Activated CD8-positive, alpha-beta memory T cell treated with anti-CD3 and anti-CD28 coated beads for 24 hours (primary cell): Measurements from ENCODE around the gene ATP6V0D1.

Experiments
- DNase-seq: peaks from one replicate; pipeline ENCODE4 v3.0.0-alpha.2; 2020

ATP6V0D1 gene

DNA sequence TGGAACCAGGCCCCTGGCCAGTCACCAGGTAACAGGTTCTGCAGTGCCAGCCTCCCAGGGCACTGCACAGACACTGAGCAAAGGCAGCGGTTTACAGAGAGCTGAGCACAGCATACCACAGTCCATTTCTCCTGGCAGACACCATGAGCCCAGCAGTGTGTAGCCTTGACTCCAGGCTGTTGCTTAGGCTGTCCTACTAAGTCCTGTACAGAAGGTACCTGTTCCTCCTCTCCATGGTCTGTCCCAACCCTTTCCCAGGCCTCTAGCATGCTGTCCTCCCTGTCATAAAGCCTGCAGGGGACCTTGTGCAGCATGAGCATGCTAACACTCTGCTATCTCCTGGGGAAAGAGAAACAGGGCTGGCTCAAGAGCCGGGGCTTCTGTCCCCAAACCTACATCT lies 20.0 kb downstream of the ATP6V0D1 start:
- no peak for DNase-seq

DNA sequence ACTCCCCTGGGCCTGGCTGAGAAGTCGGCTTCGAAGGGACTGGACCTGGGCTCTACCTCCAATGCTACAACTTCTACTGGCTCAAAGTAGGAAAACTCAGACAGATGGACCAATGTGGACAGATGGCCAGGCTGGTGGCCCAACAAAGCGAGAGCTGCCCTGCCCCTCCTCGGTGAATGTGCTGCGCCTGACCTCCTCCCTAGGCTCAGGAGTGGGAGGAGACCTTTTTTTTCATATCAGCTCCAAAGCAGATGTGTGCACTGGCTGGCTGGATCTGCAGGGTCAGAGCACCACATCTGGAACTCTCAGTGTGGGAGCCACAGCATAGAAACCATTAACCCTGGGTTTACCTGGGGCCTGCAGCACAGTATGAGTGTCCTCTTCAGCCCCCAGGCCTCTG lies 20.8 kb downstream of the ATP6V0D1 start:
- no peak for DNase-seq

DNA sequence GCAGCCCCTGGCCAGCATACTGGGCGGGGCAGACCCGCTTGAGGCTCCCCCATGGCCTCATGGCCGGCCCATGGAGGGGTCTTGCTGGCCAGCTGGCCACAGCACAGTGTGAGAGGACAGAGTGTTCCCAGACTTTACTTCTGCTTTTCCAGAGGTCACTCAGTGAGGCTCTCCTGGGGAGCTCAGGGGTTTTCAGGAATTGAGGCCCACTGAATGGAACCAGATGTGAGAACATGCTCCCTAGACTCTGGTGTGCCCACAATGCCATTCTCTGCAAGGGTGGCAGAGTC lies 21.2 kb downstream of the ATP6V0D1 start:
- no peak for DNase-seq

DNA sequence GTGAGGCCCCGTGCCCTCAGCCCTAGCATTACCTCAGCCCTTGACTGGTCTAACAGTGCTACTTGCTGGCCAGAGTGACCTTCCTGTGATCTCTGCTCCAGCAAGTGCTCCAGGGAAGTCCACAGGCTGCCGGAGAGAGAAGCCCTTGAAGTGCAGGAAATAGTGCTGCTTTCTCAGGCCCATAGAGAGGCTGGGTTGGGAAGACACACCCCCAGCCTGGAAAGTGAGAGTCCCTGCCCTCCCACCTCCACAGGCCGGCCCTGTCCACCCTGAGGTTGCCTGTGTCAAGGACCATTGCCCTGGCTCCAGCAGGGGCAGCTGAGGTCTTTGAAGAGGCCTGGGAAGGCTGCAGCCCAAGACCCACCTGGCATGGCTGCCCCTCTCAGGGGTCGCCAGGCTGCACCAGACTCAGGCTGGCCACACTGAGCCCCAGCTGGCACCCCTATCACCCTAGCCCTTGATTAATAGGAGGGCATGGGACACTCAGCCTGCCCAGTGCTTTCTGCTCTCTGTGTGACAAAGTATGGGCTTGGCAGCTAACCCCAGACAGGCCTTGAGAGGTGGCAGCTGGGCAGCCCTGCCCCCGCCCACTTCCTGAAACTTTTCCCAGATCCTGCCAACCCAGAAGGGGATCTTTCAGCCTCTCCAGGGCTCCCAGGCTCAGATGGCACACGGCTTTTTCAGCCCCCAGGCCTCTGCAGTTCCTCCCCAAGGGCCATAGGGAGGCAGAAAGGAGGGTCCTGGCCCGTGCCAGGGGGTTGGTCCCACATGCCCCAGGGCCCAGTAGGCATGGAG lies 21.7 kb downstream of the ATP6V0D1 start:
- DNase-seq = no peak

DNA sequence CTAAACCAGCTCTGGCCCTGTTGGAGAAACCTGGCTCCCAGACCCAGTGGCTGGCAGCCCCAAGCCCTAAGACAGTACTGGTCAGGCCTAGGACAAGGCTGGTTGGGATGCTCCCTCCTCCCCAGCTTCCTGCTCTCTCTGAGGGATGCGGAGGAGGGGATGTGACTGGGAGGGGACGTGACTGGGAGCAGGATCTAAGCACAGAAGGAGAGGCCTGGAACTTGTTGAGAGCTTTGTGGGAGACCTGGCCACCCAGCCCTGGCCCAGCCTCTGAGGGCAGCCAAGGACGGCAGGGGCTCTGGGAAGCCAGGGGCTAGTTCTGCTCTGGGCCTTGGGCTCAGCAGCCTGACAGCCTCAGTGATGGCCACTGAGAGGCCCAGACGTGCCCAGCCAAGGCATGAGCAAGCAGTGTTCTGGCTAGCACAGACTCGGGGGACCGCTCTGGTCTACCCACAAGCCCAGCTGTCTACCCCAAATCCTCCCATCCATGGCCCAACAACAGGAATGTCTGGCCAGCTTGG lies 22.8 kb downstream of the ATP6V0D1 start:
- no peak for DNase-seq

DNA sequence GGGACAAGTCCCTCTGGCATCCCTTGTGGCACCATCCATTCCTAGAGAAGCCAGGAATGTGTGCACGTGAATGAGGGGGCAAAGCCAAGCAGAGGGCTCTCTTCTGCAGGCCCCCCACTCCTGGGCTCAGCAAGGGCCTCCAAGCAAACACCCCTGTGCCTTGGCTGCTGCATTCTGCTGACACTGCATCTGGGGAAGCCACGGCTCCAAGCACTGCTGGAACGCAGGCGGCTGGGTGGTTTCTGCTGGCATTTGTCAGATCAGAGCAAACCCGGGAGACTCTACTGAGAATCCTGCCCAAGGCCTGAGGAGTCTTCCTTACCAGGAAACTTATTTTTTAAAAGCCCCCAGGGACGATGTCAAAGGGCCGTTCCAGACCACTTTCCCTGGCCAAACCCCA lies 23.3 kb downstream of the ATP6V0D1 start:
- no peak for DNase-seq

DNA sequence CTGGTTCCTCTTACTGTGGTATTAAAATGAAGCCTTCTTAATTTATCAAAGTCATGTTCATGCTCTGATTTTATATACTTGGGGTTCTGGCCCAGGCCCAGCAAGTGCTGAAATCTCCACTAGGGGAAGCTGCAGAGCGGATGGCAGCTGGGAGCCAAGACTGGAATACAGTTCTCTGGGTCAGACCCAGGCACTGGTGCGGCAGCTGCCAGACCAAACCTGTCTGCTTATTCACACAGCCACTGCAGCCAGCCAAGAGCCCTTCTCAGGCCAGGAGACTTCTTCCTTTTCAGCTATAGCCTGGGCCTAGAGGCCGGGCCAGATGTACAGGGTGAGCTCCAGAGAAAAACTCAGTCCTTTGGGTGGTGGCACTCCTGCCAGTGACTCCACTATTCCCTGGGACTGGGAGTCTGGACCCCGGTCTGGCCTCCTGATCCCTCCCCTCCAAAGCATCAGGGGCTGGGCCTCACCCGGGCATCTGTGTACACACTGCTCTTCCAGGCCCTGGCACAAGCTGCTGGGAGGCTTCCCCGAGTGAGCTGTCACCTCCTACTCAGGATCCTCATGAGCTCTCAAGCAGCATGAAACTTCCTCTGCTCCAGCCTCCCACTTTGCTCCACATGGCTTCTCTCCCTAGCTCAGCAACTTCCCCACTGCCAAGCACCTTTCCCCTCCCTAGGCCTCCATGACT lies 24.4 kb downstream of the ATP6V0D1 start:
- no peak for DNase-seq

DNA sequence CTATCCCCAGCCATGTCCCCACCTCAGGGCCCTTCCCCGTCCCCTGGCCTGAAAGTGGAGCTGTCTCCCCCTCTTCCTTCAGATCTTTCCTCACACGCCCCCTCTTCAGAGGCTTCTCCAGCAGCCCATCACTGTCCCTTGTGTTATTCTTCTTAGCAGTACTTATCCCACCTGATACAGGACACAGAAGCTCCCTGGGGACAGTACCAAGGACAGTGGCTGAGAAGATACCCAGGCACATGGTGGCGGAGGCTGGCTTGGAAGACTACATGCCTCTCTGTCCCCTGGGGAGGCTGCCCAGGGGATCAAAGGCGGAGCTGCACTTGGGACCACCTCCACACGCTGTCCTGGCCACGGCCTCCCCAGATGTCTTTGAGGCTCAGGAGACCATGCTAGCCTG lies 26.1 kb downstream of the ATP6V0D1 start:
- no peak for DNase-seq

DNA sequence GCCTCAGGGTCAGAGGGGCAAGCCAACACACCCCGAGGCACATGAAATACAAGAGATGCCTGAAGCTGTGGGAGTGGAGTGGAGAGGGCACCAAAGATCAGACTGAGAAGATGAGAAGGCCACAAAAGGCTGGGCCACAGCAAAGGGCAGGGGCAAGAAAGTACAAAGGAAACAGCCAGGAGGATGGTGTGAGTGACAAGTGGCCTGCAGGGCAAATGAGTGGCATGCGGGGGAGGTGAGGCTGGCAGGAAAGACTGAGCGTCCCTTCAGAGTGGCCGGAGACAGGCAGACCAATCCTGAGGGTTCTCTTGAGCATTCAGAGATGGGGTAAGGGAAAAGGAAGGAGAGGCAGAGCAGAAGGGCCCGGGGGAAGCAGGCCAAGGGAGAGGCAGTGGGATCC lies 26.9 kb downstream of the ATP6V0D1 start:
- no peak for DNase-seq

DNA sequence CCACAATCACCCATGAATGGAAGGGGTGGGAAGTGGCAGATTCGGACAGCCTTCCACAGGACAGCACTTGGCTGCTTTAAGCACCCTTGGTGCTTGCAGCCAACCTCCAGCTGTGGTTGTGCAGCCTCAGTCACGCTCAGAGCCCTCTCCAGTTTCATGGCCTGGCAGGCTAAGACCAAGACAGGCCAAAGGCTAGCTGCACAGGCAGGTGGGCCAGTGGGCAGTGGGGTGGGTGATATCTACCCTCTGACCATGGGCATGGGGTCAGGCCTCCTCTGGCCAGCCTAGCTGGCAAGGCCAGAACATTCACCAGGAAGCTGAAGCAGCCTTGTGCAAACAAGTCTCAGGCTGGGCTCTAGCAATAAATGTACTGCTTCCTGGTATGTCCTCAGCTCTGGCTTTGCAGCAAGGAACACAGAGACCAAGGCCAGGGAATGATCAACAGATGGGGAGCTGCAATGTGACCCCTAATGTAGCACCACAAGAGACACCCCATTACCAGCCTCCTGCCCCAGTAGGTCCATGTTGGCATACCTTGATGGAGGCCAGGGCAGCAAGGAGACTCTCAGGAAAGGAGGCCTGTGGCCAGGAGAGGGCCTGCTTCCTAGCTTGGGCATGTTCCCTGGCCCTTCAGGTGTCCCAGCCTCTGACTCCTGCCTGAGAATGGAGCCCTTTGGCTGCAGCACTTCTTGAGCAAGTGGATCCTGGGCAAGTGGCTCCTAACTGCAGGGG lies 29.1 kb downstream of the ATP6V0D1 start:
- no peak for DNase-seq

DNA sequence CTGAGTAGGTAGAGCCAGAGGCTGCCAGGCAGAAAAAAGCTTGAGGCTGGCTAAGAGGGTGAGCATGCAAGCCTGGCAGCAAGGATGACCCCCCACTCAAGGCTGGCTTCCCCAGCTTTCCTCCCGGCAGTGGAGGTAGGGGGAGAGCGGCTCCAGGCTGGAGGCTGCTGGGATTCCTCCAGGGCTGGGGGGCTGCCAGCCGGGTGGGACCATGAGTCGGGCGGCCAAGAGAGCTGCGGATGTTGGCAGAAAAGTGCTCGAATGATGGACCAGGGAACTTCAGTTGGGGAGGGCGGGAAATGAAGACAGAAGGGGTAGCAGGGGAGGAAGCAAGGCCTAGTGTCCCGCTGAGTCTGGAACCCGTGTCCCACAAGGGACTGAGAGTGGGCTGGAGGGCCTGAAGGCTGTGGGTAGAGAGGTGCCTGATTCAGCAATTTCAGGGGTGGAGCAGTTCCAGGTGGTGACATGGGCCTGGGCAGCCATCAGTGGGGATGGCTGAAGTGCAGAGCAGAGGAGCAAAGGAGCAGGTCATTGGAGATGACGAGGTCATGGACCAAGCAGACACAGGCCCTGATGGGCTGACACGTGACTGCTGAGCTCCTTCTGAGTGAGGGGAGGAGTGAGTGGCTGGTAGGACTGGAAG lies 29.8 kb downstream of the ATP6V0D1 start:
- DNase-seq = no peak

DNA sequence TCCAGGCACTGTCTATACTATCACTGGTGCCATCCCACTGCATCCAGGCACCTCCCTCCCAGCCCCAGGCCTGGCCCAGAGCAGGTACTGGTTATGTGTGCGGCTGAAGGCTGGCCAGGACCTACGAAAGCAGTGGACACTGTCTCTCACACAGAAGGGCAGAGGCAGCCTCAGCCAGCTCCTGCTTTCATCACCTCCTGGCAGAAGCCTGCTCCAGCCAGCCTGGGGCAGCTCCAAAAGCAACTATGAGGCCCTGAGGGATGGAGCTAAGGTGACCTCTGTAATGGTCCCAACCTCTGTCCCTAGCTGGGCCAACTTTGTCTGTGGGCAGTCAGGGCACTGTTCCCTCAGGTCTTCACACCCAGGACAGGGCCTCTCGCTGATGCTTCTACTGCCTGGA lies 31.2 kb downstream of the ATP6V0D1 start:
- DNase-seq = no peak

DNA sequence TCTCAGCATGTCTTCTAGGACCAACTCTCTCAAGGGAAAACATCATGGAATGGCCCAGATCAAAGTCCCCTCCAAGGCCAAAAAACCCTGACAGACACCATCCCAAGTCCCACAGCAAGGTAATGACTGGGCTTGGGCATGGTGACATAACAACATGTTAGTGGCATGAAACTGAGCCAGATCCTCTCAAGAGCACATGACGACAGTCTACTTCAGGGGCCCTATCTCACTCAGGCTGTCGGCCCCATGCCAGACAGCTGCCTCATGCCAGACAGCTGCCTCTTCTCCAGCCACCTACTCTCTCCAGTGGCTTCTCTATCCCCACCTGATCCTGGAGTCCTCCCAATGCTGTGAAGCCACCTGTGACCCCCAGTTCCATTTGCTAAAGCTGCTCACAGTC lies 31.6 kb downstream of the ATP6V0D1 start:
- no peak for DNase-seq

DNA sequence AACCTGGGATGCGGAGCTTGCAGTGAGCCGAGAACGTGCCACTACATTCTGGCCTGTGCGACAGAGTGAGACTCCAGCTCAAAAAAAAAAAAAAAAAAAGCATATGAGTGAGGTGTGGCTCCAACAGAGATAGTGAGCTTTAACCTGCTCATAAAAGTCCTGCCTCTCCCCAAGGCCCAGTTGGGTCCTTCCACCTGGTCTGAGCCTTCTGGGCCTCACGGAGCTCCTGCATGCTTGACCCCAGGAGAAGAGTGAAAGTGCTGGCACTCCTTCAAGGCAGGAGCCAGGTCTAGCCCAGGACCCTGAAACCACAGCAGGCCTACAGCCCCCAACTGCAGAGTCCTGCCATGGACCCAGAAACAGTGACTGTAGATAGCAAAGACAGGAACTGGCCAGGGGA lies 32.4 kb downstream of the ATP6V0D1 start:
- no peak for DNase-seq

DNA sequence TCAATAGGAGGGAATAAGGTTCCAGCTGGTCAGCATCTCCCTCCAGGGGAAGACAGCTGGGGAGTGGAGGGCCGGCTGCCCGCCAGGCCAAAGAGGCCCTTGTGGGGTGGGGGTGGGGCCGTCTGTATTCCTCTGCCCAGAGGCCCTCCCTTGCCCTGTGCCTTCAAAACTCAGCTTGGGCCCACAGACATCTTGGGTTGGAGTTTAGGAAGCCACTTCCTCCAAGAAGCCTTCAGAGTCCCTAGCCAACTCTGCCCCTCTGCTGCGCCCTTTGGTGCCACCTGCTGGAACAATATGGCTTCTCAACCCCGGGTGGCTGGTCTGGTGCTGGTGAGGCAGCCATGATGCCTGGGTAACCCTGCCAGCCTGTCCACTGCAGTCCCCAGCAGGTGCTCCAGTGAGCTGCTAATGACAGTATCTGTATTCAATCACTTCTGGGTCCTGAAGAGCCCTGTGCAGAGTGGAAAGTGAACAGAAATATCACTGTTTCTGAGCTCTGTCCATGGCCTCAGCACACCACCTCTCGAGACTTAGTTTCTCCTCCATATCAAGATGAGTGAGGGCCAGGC lies 33.4 kb downstream of the ATP6V0D1 start:
- DNase-seq = peak; percentile 87

DNA sequence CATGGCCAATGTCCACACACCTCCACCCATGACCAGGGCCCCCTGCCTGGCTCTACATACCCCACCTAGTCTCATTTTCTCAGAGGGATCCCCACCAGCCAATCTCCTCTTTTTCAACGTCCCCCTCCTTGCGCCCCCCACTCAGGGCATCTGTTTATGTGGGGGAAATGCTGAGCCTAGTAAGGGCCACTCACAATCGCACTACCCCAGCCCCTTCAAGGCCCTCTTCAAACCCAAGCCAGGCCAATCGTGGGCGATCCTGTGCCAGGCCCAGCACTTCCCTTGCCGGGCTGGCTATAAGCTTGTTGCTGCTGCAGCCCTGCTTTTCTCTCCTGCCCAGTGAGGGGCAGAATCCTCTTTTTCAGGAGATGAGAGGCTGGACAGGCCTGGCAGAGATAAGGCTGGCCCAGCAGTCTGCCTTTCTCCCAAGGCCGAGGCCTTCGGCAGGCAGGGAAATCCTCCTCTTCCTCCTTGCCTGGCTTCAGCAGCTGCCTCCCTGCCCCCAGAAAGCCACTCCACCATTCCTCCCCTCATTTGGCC lies 33.9 kb downstream of the ATP6V0D1 start:
- no peak for DNase-seq

DNA sequence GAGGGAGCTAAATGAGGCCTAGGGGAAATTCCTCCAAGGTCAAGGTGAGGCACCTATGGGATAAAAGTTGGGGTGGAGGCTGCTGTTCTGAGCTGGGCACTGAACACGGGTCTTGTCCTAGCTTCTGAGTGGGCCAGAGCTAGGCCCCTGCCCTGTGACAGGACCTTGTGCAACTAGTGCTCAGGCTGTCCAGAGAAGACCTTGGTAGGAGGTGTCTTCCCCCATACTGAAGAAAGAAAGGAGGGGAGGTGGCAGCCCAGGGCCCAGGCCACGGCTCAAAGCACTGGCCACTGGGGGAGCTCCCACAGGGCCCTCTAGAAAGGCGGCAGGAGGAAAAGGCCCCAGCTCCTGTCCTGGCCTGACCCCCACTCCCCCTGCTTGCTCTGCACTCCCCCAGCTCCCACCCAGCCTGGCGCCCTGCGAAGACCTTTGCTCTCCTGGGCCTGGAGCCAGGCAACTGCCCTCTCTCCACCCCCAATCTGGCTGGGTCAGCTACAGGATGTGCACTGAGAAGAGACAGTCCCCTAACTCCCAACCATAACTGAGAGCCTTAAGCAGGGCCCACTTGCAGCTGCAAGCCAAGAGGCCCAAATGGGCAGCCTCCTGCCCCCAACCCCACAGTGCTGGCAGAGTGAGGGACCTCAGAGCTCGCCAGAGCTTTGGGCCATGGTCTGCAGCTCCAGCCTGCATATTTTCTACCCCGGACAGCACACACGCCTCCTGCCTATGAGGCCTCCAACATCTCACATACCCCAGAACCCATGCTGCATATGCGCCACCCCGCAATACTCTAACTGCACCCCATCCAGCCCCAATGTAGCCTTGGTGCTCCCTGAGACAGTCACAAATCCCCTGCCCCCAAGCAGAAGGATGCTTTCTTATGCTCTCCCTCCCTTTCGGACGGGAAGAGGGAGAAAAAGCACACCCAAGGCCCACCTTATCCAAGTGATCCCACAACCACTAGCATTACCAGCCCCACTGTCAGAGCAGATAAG lies 34.7 kb downstream of the ATP6V0D1 start:
- no peak for DNase-seq

DNA sequence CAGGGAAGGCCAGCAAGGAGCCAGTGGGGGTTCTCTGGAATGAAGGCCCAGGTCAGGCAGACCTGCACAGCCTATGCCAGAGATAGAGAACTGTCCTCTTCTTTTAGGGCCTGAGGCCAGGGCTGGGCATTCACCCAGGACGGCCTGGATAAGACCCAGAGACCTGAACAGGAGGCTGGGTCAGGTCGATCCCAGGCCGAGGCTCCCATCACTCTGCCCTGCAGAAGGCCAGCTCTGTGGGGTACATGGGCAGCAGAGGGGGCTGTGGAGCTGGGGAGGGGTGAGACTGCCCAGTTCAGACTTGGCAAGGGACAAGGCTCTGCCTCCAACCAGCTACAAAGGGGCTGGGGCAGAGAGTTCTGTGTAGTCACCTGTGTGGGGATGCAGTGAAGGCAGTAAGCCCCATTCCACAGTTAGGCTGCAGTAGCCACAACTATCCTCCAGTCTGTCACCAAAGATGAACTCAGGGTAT lies 35.5 kb downstream of the ATP6V0D1 start:
- DNase-seq = no peak

DNA sequence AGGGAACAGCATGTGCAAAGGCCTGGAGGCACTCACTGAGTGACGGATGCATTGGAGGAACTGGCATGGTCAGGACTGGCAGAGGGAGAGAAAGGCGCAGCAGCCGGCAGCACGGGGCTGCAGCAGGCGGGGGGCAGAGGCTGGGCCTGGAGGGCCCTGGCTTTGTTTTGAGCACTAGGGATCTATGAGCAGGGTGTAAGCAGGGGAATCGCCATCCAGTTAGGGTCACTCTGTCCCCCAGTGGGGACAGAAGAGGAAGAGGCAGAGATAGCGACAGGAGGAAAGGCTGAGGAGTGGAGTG lies 35.9 kb downstream of the ATP6V0D1 start:
- no peak for DNase-seq

DNA sequence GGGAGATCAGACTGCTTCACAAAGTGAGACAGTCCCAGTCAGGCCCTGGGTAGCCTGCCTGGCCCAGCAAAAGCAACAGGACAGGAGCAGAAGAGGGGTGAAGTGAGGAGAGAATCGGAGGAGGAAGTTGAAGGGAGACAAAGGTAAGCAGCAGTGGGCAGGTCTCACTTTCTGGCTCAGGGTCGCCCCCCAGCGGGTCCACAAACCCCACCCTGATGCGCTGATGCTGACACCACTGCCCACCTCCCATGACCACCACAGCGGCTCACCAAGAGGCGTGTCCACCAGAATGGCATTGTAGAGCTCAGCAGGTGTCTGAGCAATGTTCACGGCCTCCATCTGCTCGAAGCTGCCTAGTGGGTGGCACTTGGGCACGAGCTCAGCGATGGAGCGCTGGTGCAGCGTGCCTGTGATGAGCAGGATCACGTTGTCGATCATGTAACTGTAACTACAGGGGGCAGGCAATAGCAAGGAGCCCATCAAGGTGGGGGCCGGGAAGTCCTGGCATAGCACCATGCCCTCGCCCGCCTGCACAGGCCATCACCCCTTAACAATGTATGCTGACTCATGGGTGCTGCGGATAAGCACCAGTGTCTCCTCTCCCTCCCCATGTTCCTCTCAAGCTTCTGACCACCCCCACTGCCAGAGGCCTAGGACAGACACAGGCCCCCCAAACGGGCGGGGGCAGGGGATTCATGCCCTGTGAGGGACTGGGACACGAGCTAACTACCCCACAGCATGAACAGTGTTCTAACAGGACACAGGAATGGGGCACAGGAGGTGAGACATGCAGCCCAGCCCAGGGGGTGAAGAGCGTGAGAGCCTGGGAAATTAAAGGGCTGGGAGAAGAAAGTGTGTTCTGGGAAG lies 36.5 kb downstream of the ATP6V0D1 start:
- no peak for DNase-seq

DNA sequence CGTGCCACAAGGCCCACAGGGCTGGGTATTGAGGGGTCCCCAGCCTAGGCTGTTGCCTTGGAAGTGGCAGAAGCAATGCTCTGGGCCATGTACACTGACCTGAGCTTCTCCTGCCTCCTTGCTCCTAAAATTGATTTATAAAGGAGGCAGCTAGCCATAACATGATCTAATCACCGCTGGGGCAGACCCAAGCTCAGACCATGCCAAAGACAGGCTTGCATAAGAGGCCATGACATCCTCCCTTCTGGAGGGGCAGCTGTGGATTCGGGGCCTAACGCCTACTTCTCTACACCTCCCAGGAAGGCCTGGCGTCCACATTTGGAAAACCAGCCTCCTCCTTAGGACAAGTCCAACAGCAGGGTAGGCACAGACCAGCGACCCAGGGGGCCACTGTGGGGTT lies 37.7 kb downstream of the ATP6V0D1 start:
- no peak for DNase-seq
